ENCODE results near the gene PRRT3. TPM values are rescaled to one million over a fixed set of nuclear protein-coding genes. Genes with fewer than 3 reads are reported as not detected.
A peak's percentile ranks its signal among the peaks of the same experiment; 100 is the strongest.

PRRT3 gene
- polyA plus RNA-seq, 1 donor from 2014 or later, result 2.0 TPM

DNA sequence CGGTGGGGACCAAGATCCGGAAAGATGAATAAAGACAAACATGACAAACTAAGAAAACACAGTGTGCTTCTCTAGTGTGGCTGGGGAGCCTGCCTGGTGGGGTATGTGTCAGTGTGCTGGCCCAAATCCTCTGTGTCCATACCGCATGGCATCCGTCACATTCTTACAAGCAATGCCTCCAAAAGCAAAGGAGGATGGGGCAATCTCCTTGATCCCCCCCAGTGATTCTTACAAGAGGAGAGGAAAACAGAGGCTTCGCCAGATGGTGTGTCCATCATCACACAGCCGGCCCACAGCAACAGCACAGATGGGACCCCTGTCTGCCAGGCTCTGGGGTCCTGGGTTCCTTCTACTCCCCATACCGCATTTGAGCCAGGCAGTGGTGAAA is 35.9 kb downstream of the PRRT3 start:
- Mint-ChIP-seq H3K27ac (no peak overlapping the region), H3K27me3 (peaks cover 8% of the 10 kb centered on the region), H3K36me3 (peaks cover 3% of the 10 kb centered on the region), H3K9me3 (no peaks in the 10 kb centered on the region), H3K4me1 (peaks cover 0 to 9% (median 7%) of the 10 kb centered on the region in 3 donors), H3K4me3 (peak overlapping the region; percentile 37 to 88 (median 67))

- H3K27me3 Mint-ChIP-seq, result peaks cover 8% of the 10 kb centered on the region
- H3K27ac Mint-ChIP-seq, result no peak overlapping the region
- H3K9me3 Mint-ChIP-seq, result no peaks in the 10 kb centered on the region
- peak overlapping the region; percentile 61 to 90 (median 77) for H3K4me3 Mint-ChIP-seq
- H3K36me3 Mint-ChIP-seq, result peaks cover 3% of the 10 kb centered on the region
- peaks cover 0 to 9% (median 7%) of the 10 kb centered on the region in 3 donors for H3K4me1 Mint-ChIP-seq
Observed at GRCh38 chr3:9915254-9916141, 36.7 kb downstream of the PRRT3 start.

- Mint-ChIP-seq H3K4me1 (peaks cover 0 to 9% (median 7%) of the 10 kb centered on the region in 3 donors), H3K9me3 (no peaks in the 10 kb centered on the region), H3K4me3 (peak overlapping the region; percentile 27 to 83 (median 52)), H3K27ac (no peak overlapping the region), H3K27me3 (peaks cover 8% of the 10 kb centered on the region), H3K36me3 (peaks cover 3% of the 10 kb centered on the region)
Observed at GRCh38 chr3:9914559-9915253, 37.5 kb downstream of the PRRT3 start.

DNA sequence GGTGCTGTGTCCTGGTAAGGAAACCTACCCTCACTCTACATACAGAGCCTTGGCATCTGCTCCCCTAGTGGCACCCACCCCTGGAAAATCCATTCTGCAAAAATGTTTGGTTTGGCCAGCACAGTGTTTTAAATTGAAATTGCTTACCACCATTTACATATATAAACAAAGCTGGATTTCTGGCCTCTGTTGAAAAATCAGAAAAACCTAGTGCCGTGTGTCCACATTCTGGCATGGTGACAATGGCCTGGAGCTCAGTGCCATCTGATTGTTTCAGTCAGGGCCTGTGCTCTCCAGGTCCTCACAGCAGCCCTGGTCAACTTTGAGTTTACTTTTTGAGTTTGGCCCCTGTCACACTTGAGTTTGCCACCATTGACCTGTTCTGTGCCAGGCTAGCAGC is 38.2 kb downstream of the PRRT3 start:
- H3K27ac Mint-ChIP-seq, result no peak overlapping the region
- H3K4me3 Mint-ChIP-seq, result peak overlapping the region in 2 of 4 donors; percentile 40 to 67
- no peaks in the 10 kb centered on the region for H3K9me3 Mint-ChIP-seq
- peaks cover 3% of the 10 kb centered on the region for H3K36me3 Mint-ChIP-seq
- peaks cover 0 to 9% (median 7%) of the 10 kb centered on the region in 3 donors for H3K4me1 Mint-ChIP-seq
- peaks cover 8% of the 10 kb centered on the region for H3K27me3 Mint-ChIP-seq

GRCh38 chr3:9913601-9914000 is 38.6 kb downstream of the PRRT3 start:
- Mint-ChIP-seq H3K4me1 (peaks cover 0 to 9% (median 7%) of the 10 kb centered on the region in 3 donors), H3K4me3 (peak overlapping the region in 2 of 4 donors; percentile 40 to 78), H3K27me3 (peaks cover 8% of the 10 kb centered on the region), H3K9me3 (no peaks in the 10 kb centered on the region), H3K36me3 (peaks cover 3% of the 10 kb centered on the region), H3K27ac (no peak overlapping the region)

GRCh38 chr3:9912294-9912935 is 39.8 kb downstream of the PRRT3 start:
- H3K27ac Mint-ChIP-seq, result no peak overlapping the region
- H3K36me3 Mint-ChIP-seq, result peaks cover 3% of the 10 kb centered on the region
- H3K9me3 Mint-ChIP-seq, result no peaks in the 10 kb centered on the region
- H3K4me1 Mint-ChIP-seq, result peaks cover 0 to 9% (median 7%) of the 10 kb centered on the region in 3 donors
- no peak overlapping the region for H3K4me3 Mint-ChIP-seq
- peaks cover 8% of the 10 kb centered on the region for H3K27me3 Mint-ChIP-seq

DNA sequence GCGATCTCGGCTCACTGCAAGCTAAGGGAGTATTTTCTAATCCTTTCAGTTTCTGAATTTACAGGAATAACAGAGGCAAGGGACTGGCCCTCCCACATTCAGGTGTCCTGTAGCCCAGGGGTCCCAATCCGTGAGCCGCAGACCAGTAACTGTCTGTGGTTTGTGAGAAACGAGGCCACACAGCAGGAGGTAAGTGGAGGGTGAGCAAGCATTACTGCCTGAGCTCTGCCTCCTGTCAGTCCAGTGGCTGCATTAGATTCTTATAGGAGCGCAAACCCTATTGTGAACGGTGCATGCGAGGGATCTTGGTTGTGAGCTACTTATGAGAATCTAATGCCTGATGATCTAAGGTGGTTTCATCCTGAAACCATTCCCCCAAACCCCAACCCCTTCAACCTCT is 40.3 kb downstream of the PRRT3 start:
- Mint-ChIP-seq H3K4me3 (no peak overlapping the region), H3K27ac (no peak overlapping the region), H3K4me1 (peaks cover 0 to 8% (median 7%) of the 10 kb centered on the region in 3 donors), H3K36me3 (peaks cover 3% of the 10 kb centered on the region), H3K9me3 (no peaks in the 10 kb centered on the region), H3K27me3 (peaks cover 8% of the 10 kb centered on the region)

- Mint-ChIP-seq H3K4me1 (peaks cover 0 to 2% (median 0%) of the 10 kb centered on the region in 3 donors), H3K27me3 (peaks cover 4% of the 10 kb centered on the region), H3K9me3 (no peaks in the 10 kb centered on the region), H3K27ac (no peak overlapping the region), H3K4me3 (no peak overlapping the region), H3K36me3 (peaks cover 5% of the 10 kb centered on the region)
Observed at GRCh38 chr3:9909221-9910013, 42.8 kb downstream of the PRRT3 start.

- Mint-ChIP-seq H3K27ac (no peak overlapping the region), H3K27me3 (no peaks in the 10 kb centered on the region), H3K4me1 (peaks cover 0 to 2% (median 0%) of the 10 kb centered on the region in 3 donors), H3K36me3 (peaks cover 6% of the 10 kb centered on the region), H3K4me3 (no peak overlapping the region), H3K9me3 (no peaks in the 10 kb centered on the region)
Observed at GRCh38 chr3:9908286-9908685, 43.9 kb downstream of the PRRT3 start.

GRCh38 chr3:9906480-9906879 is 45.7 kb downstream of the PRRT3 start:
- peaks cover 6% of the 10 kb centered on the region for H3K36me3 Mint-ChIP-seq
- H3K4me3 Mint-ChIP-seq, result no peak overlapping the region
- H3K27ac Mint-ChIP-seq, result no peak overlapping the region
- no peaks in the 10 kb centered on the region for H3K4me1 Mint-ChIP-seq
- no peaks in the 10 kb centered on the region for H3K9me3 Mint-ChIP-seq
- H3K27me3 Mint-ChIP-seq, result peaks cover 2% of the 10 kb centered on the region

- peaks cover 6% of the 10 kb centered on the region for H3K36me3 Mint-ChIP-seq
- no peaks in the 10 kb centered on the region for H3K9me3 Mint-ChIP-seq
- H3K27me3 Mint-ChIP-seq, result peaks cover 2% of the 10 kb centered on the region
- no peaks in the 10 kb centered on the region for H3K4me1 Mint-ChIP-seq
- H3K27ac Mint-ChIP-seq, result no peak overlapping the region
- H3K4me3 Mint-ChIP-seq, result no peak overlapping the region
Observed at GRCh38 chr3:9903904-9904303, 48.3 kb downstream of the PRRT3 start.

GRCh38 chr3:9903238-9903624 is 49.0 kb downstream of the PRRT3 start:
- Mint-ChIP-seq H3K27ac (no peak overlapping the region), H3K4me3 (no peak overlapping the region), H3K27me3 (peaks cover 2% of the 10 kb centered on the region), H3K36me3 (peaks cover 6% of the 10 kb centered on the region), H3K4me1 (peaks cover 0 to 2% (median 1%) of the 10 kb centered on the region in 3 donors), H3K9me3 (no peaks in the 10 kb centered on the region)

- Mint-ChIP-seq H3K36me3 (peaks cover 6% of the 10 kb centered on the region), H3K27me3 (peaks cover 2% of the 10 kb centered on the region), H3K4me3 (no peak within 1 kb of the TSS), H3K9me3 (no peaks in the 10 kb centered on the region), H3K27ac (peak within 1 kb of the TSS in 1 of 3 donors; percentile 50), H3K4me1 (peaks cover 0 to 6% (median 1%) of the 10 kb centered on the region in 3 donors)
Observed at GRCh38 chr3:9902372-9903237, 49.6 kb downstream of the PRRT3 start, which contains the start of gene IL17RE. IL17RE (plus strand) TSS chr3:9902848; CDS start chr3:9902933, 85 bp downstream.

Data from IgD-negative memory B cell (primary cell).